GM21447 (cell line): ENCODE results near the gene CDC25C.
"Not testable (repeated sequence)": the region's sequence is repeated elsewhere in the genome, so short reads cannot be mapped to it uniquely, and the experiment has no call there.

ENCODE experiments used
- ATAC-seq: cut with Tn5 transposase; IDR thresholded peaks from one replicate; pipeline ENCODE4 v1.9.1; 2021; ENCODE audit not compliant: unreplicated experiment

Gene CDC25C

DNA sequence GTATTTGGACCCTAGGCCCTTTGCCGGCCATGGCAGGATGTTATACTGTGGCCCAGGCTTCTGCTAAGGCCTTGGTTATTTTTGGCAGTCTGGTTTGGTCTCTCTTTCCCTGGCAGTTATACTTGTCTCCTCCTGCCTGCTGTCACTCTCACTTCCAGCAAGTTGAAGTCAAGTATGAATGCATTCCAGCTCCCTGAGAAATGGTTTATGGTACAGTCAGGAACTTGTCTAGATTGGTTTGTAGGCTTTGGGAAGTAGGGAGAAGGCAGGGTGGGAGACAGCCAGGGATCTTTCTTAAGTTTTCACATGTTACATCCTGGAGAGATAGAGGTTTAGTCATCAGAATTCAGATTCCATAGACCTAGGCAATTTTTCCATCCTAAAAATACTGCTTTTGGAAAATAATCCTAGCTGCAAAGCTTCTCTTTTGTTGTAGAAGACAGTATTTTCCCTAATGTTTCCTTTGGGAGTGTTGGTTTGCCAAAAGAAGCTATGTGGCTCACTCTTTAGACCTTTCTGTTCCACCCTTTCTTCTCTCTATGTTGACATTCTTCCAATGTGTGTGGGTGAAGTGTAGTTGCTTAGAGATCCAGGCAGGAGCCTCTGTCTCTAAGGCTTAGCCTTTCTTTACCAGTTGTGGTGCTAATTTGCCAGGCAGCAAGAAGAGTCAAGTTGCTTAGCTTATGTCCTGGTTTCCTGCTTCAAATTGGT is 18.4 kb upstream of the CDC25C start:
- ATAC-seq, result no peak

DNA sequence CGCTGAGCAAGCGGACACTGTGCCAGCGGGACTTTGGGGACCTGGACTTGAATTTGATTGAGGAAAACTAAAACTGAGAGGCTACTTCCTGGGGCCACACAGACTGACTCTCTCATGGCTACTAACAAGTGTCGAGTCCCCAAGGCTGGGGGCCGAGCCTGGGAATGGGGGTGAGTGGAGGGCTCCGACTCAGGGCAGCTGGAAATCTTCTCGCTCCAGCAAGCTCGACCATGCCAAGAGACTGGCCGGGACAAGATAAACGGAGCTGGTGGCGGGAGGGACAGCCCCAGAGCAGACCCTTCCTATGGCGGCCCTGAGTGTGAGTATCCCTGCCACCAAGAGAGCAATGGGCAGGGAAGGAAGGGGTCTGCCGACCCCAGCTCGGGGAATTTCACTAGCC is 15.3 kb upstream of the CDC25C start:
- ATAC-seq, result no peak

DNA sequence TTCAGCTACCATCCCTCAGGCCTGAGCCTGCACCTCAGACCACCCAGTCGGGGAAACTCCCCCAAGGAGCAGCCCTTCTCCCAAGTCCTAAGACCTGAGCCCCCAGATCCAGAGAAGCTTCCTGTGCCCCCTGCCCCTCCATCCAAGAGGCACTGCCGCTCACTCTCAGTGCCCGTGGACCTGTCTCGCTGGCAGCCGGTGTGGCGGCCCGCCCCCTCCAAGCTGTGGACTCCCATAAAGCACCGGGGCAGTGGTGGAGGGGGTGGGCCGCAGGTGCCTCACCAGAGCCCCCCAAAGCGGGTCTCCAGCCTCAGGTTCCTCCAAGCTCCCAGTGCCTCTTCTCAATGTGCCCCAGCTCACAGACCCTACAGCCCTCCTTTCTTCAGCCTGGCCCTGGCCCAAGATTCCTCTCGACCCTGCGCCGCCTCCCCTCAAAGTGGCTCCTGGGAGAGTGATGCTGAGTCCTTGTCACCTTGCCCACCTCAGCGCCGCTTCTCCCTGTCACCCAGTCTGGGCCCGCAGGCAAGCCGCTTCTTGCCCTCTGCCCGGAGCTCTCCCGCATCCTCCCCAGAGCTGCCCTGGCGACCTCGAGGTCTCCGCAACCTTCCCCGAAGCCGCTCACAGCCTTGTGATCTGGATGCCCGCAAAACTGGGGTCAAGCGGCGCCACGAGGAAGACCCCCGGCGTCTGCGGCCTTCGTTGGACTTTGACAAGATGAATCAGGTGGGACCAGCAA is 13.5 kb upstream of the CDC25C start:
- no peak for ATAC-seq

DNA sequence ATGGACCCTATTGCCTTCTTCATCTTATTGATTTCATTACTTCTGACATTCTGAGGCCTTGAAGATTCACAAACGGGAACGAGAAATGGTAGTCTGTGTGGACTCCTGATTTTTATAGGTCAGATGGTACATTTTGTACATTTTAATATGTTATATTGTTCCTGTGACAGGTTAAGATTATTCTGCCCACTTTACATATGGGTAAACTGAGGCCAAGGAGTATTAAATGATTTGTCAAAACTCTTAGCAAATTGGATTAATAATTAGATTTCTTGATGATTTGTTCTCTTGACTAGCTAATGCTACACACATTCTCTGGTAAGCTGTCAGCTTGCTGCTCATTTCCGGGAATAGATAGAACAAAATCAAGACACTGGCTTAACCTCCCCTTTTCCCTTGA is 8.4 kb upstream of the CDC25C start:
- no peak for ATAC-seq

GRCh38 chr5:138339464-138339863 is 7.9 kb upstream of the CDC25C start:
- ATAC-seq, result no peak

GRCh38 chr5:138339091-138339456 is 7.5 kb upstream of the CDC25C start:
- no peak for ATAC-seq

DNA sequence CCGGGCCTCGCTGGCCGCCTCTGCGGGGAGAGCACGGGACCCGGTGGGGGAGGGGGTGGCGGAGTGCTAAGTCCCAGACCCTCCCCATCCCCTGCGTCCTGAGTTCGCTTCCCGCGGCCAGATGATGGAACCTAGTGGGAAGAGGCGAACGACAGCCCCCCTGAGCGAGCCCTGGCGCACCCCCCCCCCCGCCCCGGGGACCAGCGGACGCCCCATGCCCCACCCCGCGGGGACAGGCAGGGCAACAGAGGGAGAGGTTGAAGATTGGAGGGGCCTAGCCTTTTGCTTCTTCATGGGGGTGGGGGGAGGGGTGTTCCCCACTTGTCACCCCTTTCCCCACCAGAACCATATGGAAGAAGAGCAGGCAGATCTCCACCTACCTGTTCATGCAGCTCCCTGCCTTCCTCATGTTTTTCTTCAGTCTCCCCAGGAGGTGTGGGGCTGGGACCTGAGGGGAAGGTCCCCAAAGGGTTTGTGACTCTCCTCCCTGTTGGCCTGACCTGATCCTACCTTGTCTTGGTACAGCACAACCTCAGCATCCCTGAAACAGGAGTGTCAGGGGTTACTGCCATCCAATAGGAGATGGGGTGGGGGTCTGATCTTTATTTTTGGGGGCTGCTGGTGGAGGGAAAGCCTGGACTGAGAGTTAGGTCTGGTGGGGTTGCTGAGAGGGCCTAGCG is 6.9 kb upstream of the CDC25C start:
- ATAC-seq, result no peak

DNA sequence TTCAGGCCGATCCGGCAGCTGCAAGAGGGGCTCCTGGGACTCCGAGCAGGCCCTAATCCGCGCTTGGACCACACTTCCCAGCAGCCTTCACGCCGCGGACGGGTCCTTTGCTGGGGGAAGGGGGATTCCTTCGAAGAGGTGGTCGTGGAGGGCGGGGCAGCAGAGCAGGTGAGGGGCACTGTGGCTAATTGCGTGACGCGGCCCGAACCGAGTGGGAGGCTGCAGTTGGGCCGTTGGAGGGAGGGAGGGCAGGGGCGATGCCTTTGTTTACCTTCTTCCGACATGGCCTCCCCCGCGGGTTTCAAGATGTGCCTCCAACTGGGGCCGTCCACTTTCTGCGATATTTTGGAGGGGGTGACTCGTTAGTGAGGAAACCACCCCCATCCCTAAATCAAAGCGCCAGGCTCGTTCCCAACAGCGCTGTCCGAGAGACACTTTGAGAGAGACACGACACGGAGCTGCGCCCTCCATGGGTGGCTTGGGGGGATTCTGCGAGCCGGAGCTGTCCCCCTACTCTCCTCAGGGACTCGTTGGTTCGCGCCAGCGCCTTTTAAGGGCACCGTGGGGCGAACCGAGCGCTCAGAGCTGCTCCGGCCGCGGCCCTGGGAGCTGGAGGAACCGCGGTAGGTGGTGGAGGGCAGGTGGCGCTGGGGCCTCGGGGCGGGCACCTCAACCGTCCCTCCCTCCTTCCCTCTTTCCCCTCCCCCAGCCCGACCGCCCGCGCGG is 6.2 kb upstream of the CDC25C start, which contains the start of gene FAM53C:
TSS of gene FAM53C (plus strand) at position 582 of the 726 bp plus-strand sequence. CDS start 3,070 bp downstream, outside the sequence.
- peak; percentile 90 for ATAC-seq

DNA sequence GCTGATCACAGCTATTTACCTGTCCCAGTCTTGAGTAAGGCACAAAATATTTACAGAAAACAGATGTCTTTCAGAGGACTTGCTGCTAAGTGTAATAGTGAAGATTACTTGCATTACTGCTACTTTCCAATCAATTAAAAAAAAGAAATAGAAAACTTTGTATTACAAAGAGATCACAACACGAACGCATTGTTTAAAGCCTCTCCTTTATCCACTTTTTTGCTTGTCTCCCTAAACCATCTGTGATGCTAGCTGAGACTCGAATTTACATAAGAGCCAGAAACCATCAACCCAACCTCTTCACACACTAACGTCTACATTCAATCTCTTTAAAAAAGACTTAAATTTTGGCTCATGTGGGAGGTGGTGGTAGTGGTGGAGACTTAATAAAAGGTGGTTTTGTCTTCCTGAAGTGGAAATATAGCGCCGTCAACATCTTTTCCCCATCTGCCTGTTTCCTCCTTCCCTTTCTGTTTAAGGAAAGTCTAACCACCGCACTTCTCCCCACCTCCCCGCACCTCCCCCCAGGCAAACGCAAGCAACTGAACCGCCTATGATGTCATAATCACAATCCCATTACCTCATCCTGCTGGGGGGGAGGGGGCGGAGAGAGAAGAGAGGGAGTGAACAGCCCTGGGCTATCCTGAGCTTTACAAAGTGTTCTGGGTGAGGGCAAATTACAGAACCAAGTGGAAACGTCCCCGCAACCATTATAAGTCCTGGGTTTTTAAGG is 5.5 kb upstream of the CDC25C start:
- ATAC-seq, result peak; percentile 11

GRCh38 chr5:138334867-138335447 is 3.4 kb upstream of the CDC25C start:
- no peak for ATAC-seq

DNA sequence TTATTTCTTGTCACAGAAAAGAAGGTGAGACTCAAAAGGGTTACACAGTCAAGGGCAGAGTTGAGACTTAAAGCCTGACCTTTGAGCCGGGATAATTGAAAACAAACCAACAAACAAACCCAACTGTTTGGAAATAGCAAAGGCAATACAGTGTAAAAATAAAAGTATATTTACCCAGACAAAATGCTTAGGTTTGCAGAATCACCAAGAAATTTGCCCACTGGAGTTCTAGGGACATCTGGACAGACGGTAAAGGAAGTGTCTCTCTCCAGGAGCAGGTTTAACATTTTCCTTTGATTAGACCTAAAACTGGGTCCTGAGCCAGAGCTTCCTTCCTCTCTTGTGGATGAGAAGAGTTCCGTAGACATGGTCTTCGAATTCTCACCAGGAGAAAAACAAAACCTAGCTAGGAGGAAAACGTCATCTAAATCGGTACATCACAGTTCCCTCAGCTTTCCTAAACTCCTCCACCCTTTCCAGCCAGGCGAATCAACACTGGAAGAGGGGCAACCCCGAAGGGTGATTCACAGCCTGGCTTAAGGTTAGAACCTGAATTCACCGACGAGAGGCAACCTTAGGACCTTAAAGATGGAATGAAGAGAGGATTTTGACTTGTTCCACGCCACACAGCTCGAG is 673 bp downstream of the CDC25C start:
- no peak for ATAC-seq

DNA sequence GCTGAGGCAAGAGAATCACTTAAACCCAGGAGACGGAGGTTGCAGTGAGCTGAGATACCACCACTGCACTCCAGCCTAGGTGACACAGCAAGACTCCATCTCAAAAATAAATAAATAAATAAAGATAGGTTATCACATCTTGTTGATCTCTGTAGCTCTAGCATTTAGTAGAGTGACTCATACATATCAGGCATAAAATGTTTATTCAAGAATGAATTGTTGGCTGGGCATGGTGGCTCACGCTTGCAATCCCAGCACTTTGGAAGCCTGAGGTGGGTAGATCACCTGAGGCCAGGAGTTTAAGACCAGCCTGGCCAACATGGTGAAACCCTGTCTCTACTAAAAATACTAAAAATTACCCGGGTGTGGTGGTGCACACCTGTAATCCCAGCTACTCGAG is 13.4 kb downstream of the CDC25C start:
- ATAC-seq, result not testable (repeated sequence)

- no peak for ATAC-seq
Measured at GRCh38 chr5:138316355-138316754, 15.2 kb downstream of the CDC25C start.

GRCh38 chr5:138315751-138316278 is 15.8 kb downstream of the CDC25C start:
- no peak for ATAC-seq

GRCh38 chr5:138305797-138306196 is 25.8 kb downstream of the CDC25C start:
- ATAC-seq, result no peak

- no peak for ATAC-seq
Measured at GRCh38 chr5:138303372-138303771, 28.2 kb downstream of the CDC25C start.

DNA sequence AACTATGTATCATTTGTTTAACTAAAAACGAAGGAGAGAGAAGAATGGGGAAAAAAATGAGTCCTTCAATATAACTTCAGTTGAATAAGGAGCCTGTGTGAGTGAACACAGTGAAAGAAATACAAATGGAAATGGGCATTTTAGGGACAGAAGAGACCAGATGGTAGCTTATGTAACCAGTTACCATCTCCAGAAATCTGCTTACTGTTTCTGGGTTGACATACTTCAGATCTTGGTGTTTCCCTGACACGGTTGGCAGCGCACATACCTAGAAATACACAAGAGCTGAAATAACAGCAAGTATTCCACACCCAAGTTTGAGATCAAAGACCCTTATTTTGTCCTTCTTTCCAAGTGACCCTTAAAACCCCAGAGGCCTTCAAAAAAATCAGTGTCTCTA is 42.3 kb downstream of the CDC25C start:
- ATAC-seq, result no peak

DNA sequence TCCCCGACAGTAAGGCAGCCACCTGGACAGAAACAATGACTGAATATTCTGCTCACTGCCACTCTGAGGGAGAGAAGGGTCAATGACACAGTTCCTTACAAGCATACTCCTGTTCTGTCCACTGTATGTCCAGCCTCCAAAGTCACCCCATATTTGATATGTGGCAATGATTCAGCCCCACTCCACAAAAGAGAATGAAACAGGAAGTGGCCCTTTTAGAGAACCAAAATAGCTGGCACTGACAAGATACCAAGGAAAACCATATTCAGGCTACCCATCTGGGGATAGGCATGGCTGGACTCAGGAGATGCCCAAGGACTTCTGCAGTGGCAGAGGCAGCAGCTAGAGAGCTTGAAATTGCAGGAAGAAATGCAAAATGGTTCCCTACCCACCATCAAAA is 44.4 kb downstream of the CDC25C start:
- no peak for ATAC-seq

DNA sequence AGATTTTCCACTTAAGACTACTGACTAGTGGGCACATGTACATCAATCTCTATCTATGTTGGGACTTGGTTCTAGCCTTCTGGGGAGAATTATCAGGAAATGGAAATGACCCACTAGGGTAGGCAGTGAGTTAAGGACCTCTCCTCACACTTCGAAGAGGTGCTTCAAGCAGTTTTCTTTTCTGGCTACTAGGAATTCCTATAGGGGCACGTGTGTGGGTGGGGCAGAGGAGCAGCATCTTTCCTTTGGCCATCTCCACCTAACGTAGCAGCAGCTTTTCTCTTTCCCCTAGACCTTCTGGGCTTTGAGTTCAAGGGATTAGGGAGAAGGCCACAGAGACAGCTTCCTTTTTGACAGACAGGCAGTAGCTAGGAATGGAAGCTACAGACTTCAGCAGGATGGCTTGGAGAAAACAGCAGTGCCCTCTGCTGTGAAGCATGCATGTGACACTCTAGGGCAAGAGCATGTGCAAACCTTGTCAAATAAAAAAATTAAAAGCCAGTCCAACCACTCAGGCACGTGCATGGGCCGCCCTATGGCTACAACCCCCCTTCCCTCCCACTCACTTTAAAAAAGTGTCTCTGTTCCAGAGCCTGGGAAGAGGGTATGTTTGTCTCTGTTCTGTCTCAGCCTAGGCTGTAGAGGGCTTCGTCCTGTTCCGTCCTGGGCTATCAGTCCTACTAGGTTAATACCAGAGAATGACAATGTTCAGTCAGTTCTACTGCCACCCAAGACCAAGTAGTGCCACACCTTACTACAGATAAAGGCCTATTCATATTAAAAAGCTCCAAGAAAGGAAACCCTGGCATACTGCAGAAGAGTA is 48.5 kb downstream of the CDC25C start:
- ATAC-seq, result no peak
